HFF-Myc (cell line): ENCODE results near the gene MRPS30.
A peak's percentile ranks its signal among the peaks of the same experiment; 100 is the strongest.

ENCODE experiments used
- DNase-seq: peaks from one replicate; pipeline ENCODE4 v3.0.0-alpha.2; 2011; ENCODE audit warnings: low read depth; ENCODE audit errors: extremely low read depth
- H3K4me3 ChIP-seq: replicated peaks from 2 replicates; pipeline ENCODE4 v1.5.1; 2011; ENCODE audit warnings: low read depth, mild to moderate bottlenecking, control low read depth, low read length
- TF ChIP-seq, protein P1 (sequence below): IDR thresholded peaks from 2 replicates; pipeline ENCODE4 v1.5.1; 2012; ENCODE audit warnings: mild to moderate bottlenecking, low read depth, low read length, control low read depth; ENCODE audit errors: missing control alignments

Gene MRPS30

DNA sequence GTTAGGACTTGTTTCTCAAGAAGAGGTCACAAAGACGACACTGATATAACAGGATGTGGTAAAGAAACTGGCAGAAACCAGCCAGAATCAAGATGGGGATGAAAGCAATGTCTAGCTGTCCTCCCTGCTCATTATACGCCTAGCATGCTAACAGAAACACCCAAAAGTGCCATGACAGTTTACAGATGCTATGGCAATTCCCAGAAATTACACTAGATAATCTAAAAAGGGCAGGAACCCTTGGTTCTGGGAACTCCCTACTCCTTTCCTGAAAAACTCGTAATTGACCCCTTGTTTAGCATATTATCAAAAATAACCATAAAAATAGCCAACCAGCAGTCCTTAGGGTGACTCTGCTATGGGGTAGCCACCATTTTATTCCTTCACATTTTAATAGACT is 10.9 kb upstream of the MRPS30 start:
- H3K4me3 ChIP-seq, result no peak overlapping the region
- no peak for DNase-seq
- TF ChIP-seq, protein P1, sequence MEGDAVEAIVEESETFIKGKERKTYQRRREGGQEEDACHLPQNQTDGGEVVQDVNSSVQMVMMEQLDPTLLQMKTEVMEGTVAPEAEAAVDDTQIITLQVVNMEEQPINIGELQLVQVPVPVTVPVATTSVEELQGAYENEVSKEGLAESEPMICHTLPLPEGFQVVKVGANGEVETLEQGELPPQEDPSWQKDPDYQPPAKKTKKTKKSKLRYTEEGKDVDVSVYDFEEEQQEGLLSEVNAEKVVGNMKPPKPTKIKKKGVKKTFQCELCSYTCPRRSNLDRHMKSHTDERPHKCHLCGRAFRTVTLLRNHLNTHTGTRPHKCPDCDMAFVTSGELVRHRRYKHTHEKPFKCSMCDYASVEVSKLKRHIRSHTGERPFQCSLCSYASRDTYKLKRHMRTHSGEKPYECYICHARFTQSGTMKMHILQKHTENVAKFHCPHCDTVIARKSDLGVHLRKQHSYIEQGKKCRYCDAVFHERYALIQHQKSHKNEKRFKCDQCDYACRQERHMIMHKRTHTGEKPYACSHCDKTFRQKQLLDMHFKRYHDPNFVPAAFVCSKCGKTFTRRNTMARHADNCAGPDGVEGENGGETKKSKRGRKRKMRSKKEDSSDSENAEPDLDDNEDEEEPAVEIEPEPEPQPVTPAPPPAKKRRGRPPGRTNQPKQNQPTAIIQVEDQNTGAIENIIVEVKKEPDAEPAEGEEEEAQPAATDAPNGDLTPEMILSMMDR, result no peak

DNA sequence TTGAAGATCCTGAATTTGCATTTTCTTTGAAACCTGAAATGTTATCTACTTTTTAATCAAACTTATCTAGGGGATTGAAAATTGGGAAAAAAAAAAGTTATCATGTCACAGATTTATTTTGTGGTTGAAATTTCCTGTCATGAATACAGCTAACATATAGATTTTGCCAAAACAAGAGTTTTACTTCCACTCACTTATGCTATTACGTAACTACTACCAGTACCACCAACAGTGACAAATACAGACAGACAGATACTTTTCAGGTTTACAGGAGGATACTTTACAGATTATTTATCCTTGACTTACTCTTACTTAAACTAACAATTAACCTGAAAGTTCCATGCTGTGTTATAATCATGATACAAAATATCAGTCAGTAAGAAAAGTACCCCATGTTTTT is 6.8 kb upstream of the MRPS30 start:
- TF ChIP-seq, protein P1, result no peak
- no peak overlapping the region for H3K4me3 ChIP-seq
- DNase-seq, result no peak

DNA sequence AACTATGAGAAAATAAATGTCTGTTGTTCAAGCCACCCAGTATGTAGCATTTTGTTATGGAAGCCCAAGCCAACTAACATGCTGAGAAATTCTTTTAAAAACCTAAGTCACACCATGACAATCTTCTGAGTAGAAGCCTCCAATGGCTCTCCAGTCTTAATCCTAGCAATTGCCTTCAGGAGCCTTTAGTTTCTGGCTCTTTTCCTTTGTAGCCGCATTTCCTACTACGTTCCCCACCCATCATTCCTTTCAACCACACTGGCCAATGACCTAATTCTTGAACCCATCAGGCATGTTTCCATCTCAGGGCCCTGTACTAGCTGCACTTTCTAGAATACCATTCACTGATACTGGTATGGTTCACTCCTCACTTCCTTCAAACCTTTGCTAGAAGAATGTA is 2.1 kb upstream of the MRPS30 start:
- DNase-seq, result no peak
- TF ChIP-seq, protein P1, result no peak
- no peak overlapping the region for H3K4me3 ChIP-seq

DNA sequence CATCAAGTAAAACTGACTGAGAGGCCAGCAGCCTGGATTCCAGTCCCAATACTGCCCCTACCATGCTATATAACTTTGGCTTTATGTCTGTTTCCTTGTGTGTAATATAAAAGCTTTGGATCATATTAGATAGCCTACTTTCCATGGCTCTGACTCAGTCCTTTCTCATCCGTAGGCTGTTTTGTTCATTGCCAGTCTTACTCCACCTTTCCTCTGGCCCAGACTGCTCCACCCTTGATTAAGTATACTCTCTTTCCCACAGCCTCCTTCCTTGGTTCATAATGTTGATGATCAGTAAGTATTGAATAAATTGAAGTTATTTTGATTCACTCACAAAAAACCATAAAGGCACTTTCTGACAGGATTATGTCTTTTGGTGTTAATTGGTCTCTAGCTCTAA is 1.5 kb upstream of the MRPS30 start:
- no peak overlapping the region for H3K4me3 ChIP-seq
- TF ChIP-seq, protein P1, result no peak
- no peak for DNase-seq

DNA sequence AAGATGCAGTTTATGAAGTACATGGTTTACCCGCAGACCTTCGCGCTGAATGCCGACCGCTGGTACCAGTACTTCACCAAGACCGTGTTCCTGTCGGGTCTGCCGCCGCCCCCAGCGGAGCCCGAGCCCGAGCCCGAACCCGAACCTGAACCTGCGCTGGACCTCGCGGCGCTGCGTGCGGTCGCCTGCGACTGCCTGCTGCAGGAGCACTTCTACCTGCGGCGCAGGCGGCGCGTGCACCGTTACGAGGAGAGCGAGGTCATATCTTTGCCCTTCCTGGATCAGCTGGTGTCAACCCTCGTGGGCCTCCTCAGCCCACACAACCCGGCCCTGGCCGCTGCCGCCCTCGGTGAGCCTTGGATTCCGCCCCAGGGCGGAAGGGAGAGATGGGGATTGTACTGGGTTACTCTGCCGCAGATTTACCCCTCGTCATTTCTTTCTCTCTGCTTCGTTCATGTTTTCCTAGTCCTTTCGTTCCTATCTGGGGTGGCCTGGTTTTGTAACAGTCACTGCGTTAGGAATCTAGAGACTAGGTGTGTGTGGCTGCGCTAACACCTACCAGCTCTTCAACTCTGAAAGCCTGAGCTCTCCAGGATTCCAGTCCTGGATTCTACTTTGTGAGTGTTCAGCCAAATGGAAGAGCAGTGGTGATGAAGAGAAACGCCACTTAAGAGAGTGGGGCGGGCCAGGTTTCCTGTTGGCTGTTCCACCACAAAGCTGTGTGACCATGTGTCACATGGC is 638 bp downstream of the MRPS30 start:
- no peak for DNase-seq
- TF ChIP-seq, protein P1, result no peak
- H3K4me3 ChIP-seq, result peak overlapping the region; percentile 96

DNA sequence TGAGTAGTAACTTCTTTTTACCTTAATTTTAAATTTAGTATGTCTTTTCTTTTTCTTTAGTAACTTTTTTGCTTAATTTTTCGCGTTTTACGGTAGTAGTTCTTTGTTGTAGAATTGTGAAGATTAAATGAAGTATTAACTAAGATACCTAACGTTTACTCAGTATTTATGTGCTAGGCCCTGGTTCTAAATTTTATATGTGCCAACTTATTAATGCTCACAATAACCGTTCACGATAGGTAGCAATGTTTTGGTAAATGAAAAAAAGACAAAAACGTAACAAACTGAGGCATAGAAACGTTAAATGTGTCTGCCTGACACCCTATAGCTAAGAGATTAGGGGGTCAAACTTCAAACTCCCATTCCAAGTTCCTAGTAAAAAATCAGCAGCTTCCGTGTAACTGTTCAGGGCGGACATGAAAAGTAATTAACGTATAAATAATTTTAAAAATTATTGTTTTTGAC is 1.2 kb downstream of the MRPS30 start:
- DNase-seq, result no peak
- TF ChIP-seq, protein P1, result no peak
- peak overlapping the region; percentile 96 for H3K4me3 ChIP-seq

DNA sequence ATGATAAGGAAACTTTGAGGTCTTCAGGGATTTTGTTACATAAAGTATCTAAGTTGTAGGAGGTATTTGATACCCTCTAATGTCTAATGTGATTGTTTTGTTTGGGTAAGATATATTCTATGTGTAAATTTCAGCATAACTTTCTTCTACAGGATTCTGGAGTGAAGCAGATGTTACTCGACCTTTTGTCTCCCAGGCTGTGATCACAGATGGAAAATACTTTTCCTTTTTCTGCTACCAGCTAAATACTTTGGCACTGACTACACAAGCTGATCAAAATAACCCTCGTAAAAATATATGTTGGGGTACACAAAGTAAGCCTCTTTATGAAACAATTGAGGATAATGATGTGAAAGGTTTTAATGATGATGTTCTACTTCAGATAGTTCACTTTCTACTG is 6.0 kb downstream of the MRPS30 start:
- DNase-seq, result no peak
- no peak overlapping the region for H3K4me3 ChIP-seq
- TF ChIP-seq, protein P1, result no peak
